Measurements from ENCODE around the gene GRAPL.
"Not testable (repeated sequence)": the region's sequence is repeated elsewhere in the genome, so short reads cannot be mapped to it uniquely, and the experiment has no call there.

GRAPL gene

DNA sequence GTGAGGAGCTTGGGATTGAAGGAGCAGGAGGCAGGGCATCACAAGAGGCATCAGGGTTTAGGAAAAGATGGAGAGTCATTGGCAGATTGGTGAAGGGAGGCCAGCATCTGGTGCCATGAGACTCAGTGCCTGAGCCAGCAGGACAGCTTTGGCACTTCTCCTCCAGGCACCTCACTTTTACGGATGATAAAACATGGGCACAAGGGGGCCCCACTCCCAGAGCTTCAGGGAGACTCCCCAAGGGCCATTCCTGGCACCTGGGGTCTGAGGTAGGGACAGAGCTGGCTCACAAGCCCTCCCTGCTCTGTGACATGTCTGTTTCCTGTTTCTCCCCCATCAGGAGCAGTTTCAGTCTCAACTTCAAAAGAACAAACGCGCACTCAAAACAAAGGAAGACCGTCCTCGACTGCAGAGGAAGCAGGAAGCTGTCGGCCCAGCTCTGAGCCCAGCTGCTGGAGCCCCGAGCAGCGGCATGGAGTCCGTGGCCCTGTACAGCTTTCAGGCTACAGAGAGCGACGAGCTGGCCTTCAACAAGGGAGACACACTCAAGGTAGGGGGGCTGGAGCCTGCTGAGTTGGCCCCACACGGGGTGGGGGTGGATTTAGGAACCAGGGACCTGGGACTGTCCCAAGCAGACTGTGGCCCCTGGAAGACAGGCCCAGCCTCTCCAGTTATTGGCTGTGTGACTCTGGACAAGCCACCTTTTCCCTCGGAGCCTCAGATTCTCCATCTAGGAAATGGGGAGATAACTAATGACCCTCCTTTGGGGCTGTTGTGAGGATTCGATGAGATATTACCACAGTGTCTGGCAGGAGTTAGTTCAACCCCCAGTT, at the start of gene GRAPL:
Gene GRAPL, plus strand, starts transcription at position 442 of the 833 bp plus-strand sequence. Its CDS starts 31 bp downstream, at position 473.
- DNase-seq (ENCODE audit: low read depth) = not testable (repeated sequence)

DNA sequence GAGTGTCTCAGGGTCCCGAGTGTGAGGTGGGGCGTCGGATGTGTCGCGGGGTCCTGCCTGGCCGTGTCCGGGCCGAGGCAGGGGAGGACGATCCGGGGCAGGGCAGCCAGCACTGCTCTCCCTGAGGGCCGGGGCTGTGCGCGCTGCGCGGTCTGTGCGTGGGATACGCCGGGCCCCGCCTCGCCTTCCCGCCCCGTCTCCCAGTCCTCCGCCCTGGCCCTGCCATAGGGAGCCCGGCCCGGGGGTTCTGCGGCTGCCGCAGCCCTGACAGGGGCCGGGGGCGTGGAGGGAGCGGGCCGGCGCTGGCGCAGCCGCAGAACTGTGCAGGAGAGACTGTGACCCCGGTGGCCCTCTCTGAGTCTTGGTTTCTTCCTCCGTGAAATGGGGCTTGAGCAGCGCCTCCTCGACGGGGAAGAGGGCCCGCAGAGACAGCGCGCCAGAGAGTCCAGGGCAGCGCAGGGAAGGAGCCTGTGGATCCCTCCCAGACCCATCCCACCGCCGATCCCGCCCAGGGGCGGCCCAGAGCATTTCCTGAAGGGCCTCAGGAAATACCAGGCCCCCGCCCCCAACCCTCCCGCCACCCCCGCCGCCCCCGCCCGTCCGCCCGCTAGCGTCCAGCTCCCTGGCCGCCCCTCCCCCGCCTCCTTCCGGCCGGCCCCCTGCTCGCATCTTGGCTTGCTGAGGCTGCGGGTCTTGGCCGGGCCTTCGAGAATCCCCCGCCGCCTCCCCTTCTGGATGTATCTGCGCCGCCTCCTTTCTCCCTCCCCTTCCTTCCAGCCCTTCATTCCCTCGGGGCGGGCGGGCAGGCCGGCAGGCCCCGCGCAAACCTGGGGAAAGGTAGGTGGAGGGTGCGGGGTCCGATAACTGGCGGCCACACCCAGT, 38.3 kb upstream of the GRAPL start:
- DNase-seq (ENCODE audit: low read depth); H3K4me3 ChIP-seq (ENCODE audit: low read depth, low read length): not testable (repeated sequence)

More for the DNA sequence above, at the start of gene GRAPL:
- H3K4me3 ChIP-seq (ENCODE audit: low read depth, low read length) = not testable (repeated sequence)

DNA sequence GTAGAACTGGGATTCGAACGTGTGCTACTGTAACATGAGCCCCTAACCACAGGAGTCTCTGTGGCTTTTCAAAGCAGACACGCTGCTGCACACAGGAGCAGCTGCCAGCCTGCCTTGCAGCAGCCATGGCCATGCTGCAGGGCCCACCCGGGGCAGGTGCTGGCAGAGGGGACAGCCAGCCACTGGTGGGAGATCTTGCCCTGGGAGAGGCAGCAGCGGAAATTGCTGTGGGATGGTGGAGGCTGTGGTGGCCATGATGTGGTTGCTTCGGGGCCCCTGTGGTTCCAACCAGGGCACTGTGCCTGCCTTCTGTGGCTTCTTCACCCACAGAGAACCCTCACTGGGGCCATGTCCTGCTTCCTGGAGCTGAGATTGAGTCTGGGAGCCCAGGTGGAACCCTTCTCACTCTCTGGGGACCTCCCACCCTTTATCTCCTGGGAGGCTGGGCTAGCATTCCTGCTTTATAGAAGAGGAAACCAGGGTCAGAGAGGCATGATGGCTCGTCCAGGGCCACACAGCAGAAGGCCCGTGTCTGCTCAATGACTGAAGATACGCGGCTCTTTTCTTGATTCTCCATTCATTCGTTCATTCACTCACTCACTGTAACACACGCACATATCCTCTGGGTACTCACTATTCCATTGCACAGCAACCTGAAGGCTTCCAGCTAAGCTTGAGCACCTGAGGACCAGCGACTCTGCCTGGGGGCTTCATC, 37.2 kb upstream of the GRAPL start:
- H3K4me3 ChIP-seq (ENCODE audit: low read depth, low read length); DNase-seq (ENCODE audit: low read depth): not testable (repeated sequence)

DNA sequence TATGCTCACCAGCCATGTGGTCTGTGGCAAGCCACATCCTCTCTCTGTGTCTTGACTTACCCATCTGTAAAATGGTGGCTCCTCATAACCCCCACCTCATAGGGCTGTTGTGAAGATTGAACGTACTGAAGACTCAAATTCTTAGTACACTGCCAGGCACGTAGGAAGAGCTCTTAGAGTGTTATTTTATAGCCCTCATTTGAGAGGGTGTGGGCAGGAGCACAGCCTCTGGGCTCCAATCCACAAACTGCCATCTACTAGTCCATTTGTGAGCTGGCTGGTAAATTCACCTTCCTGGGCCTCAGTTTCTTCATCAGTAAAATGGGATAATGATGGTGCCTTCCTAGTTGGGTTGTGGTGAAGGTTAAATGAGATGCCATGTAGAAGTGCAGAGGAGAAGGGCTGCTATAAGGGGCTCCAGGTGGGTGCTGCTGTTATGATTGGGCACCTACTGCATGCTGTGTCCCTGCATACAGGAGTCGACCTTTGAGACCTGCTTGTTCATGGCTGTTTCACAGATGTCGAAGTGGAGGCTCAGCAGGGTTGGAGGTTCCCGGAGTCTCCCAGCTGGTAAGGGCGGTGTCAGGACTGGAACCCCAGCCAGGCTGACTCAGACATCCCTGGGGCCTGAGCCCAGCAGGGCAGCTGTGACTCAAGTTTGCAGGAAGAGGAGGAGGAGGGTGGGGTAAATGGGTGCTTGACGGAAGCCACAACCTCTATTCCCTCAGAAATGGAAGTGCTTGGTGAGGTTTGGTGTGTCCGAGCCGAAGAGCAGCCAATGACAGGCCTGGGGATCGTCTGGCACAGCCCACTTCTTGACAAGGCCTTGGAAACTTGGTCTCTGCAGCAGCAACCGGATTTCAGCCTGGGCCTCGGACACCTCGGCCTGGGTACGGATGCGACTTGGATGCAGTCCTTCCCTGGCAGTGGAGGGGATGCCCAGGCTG, 34.4 kb upstream of the GRAPL start:
- H3K4me3 ChIP-seq (ENCODE audit: low read depth, low read length); DNase-seq (ENCODE audit: low read depth): not testable (repeated sequence)

DNA sequence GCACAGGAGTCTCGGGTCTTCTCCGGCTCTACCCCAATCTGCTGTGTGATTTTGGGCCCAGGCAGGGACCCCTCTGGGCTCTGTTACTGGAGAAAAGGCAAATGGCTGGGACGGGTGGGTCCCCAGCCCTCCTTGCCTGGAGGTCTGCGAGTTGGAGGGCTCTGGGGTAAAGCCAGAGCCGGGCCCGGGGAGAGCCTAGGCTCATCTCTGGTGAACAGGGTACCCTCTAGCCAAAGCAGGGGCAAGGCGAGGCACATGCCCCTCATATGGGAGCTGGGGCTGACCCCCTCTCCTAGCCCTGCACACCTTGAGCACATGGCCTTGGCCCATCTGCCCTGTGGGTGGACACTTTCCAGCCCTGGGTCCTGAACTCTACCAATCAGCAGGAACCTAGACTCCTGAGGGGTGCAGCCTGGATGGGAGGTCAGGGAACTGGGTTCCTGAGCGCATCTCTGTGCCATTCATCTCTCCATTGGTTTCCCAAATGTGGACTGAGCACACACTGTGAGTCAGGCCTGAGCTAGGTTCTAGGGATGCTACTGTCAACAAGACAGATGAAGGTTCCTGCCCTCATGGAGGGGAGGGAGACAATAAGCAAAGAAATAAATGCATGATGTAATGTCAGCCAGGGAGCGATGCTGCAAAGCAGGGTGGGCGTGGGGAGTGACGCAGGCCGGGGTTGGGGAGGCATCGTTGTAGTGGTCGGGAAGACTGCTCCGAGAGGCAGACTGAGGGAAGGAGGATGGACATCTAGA, 33.5 kb upstream of the GRAPL start:
- not testable (repeated sequence) for H3K4me3 ChIP-seq (ENCODE audit: low read depth, low read length); DNase-seq (ENCODE audit: low read depth)

DNA sequence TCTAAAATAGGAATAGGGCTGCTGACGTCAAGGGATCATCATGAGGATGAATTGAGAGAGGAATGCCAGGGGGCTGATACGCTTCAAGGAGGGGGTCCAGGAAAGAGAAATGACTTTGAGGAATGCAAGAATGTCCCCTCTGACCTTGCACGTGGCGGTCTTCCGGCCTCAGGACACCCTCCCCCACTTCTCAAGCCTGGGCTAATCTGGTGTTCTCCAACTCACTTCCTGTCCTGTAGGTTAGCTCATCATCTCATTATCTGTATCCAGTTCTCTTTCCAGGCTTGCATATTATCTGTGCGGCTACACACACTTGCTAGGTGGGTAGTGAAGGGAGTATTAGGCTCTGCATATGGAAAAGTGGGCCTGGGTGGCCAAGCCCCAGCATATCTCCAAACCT, 18.9 kb upstream of the GRAPL start:
- DNase-seq (ENCODE audit: low read depth) = peak; percentile 18
- not testable (repeated sequence) for H3K4me3 ChIP-seq (ENCODE audit: low read depth, low read length)

GRCh38 chr17:19110189-19111097, 16.9 kb upstream of the GRAPL start:
- H3K4me3 ChIP-seq (ENCODE audit: low read depth, low read length); DNase-seq (ENCODE audit: low read depth): not testable (repeated sequence)

- DNase-seq (ENCODE audit: low read depth) = peak; percentile 57
- TF ChIP-seq, protein P1, sequence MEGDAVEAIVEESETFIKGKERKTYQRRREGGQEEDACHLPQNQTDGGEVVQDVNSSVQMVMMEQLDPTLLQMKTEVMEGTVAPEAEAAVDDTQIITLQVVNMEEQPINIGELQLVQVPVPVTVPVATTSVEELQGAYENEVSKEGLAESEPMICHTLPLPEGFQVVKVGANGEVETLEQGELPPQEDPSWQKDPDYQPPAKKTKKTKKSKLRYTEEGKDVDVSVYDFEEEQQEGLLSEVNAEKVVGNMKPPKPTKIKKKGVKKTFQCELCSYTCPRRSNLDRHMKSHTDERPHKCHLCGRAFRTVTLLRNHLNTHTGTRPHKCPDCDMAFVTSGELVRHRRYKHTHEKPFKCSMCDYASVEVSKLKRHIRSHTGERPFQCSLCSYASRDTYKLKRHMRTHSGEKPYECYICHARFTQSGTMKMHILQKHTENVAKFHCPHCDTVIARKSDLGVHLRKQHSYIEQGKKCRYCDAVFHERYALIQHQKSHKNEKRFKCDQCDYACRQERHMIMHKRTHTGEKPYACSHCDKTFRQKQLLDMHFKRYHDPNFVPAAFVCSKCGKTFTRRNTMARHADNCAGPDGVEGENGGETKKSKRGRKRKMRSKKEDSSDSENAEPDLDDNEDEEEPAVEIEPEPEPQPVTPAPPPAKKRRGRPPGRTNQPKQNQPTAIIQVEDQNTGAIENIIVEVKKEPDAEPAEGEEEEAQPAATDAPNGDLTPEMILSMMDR (IDR thresholded peaks at IDR 0.05; ENCODE audit: insufficient read depth, low read depth, low read length, missing control alignments) = peak; percentile 15
- peak overlapping the region; percentile 48 for H3K4me3 ChIP-seq (ENCODE audit: low read depth, low read length)
Measured at GRCh38 chr17:19111111-19111711, 16.2 kb upstream of the GRAPL start.

GRCh38 chr17:19111801-19112458, 15.5 kb upstream of the GRAPL start:
- peak overlapping the region; percentile 18; the same call in 1 of the 2 replicates for H3K4me3 ChIP-seq (ENCODE audit: low read depth, low read length)
- DNase-seq (ENCODE audit: low read depth) = peak; percentile 97

- DNase-seq (ENCODE audit: low read depth) = peak; percentile 34
Measured at GRCh38 chr17:19112459-19112826, 14.9 kb upstream of the GRAPL start.

GRCh38 chr17:19118695-19119094, 8.7 kb upstream of the GRAPL start:
- not testable (repeated sequence) for DNase-seq (ENCODE audit: low read depth)

More at GRCh38 chr17:19112459-19112826, 14.9 kb upstream of the GRAPL start:
- H3K4me3 ChIP-seq (ENCODE audit: low read depth, low read length) = not testable (repeated sequence)

DNA sequence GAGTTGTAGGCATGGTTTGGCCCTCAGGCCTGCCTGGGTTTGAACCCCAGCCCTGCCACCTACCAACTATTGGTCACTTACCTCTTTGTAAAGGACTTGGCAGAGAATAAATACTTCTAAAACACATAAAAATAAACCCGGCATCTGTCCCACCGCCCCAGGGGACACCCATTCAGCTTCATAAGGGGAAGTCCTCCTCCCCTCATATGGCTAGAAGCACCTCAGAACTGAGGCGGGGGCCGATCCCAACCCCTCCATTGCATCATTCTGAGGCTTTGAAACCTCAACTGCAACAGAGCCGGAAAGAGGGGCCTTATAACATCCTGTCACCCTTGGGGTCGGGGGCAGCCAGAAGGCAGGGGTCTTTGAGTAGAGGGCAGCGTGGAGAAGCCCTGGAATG, 2.1 kb upstream of the GRAPL start:
- not testable (repeated sequence) for DNase-seq (ENCODE audit: low read depth); H3K4me3 ChIP-seq (ENCODE audit: low read depth, low read length)

More at GRCh38 chr17:19118695-19119094, 8.7 kb upstream of the GRAPL start:
- H3K4me3 ChIP-seq (ENCODE audit: low read depth, low read length) = not testable (repeated sequence)

DNA sequence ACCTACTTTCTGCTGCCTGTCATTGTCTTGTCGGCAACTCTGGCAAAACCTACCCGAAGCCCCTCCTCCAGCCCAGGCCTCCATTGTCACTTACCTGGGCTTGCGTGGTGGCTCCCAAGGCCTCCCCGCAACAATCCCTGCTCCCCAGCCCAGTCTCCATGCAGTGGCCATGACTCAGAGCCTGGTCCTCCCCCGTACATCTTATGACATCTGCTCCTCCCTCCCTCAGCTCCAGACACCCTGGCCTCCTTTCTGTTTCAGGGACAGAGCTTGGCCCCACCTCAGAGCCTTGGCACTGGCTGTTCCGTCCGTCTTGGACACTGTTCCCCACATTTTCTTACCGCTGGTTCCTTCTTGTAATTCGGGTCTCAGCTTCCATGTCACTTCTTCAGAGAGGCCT, 2.1 kb downstream of the GRAPL start:
- H3K4me3 ChIP-seq (ENCODE audit: low read depth, low read length); DNase-seq (ENCODE audit: low read depth): not testable (repeated sequence)

DNA sequence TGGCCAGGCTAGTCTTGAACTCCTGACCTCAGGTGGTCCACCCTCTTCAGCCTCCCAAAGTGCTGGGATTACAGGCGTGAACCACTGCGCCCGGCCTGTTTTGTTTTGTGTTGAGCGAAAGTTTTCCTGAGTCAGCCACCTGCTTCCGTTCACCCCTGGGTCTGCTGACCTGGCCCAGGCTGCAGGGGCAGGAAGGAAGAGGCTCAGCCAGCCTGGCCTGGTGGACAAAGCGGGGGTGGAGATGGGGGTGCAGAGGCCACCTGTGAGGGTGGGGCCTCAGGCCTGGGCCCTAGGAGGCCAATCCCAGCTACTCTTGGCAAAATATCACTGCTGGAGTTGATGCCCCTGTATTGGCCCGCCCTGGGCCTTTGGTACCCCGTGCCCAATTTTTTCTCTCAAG, 3.7 kb downstream of the GRAPL start:
- H3K4me3 ChIP-seq (ENCODE audit: low read depth, low read length); DNase-seq (ENCODE audit: low read depth): not testable (repeated sequence)

Data from GM12865 (cell line).